H9 (cell line): ENCODE results near the gene FBXO21. TPM values are rescaled to one million over a fixed set of nuclear protein-coding genes. Genes with fewer than 3 reads are reported as not detected.

Experiments
- DNase-seq: peaks from one replicate; pipeline ENCODE4 v3.0.0-alpha.2; 2017
- H2AFZ ChIP-seq: one replicate; pipeline ENCODE4 v1.6.1; 2013; ENCODE audit warnings: mild to moderate bottlenecking, low read length, control low read depth, moderate library complexity
- H2AK5ac ChIP-seq: 2 replicates; pipeline ENCODE4 v1.6.1; 2013; ENCODE audit warnings: low read length, control low read depth, mixed read lengths; ENCODE audit not compliant: insufficient read length
- H2BK120ac ChIP-seq: one replicate; pipeline ENCODE4 v1.6.1; 2013; ENCODE audit warnings: low read depth, mild to moderate bottlenecking, low read length, control low read depth, inconsistent platforms; ENCODE audit not compliant: poor library complexity, severe bottlenecking
- H2BK12ac ChIP-seq: 2 replicates; pipeline ENCODE4 v1.6.1; 2013; ENCODE audit warnings: low read length, control low read depth, mixed read lengths, low read depth; ENCODE audit not compliant: insufficient read length
- H2BK15ac ChIP-seq: 2 replicates; pipeline ENCODE4 v1.6.1; 2013; ENCODE audit warnings: low read depth, low read length, control low read depth
- H2BK20ac ChIP-seq: one replicate; pipeline ENCODE4 v1.6.1; 2013; ENCODE audit warnings: low read depth, mild to moderate bottlenecking, low read length, control low read depth, inconsistent platforms; ENCODE audit not compliant: poor library complexity, severe bottlenecking
- H2BK5ac ChIP-seq: 2 replicates; pipeline ENCODE4 v1.6.1; 2013; ENCODE audit warnings: low read length, control low read depth, mixed read lengths; ENCODE audit not compliant: insufficient read length
- H3K14ac ChIP-seq: 2 replicates; pipeline ENCODE4 v1.6.1; 2013; ENCODE audit warnings: low read length, control low read depth; ENCODE audit not compliant: insufficient read depth
- H3K18ac ChIP-seq: 2 replicates; pipeline ENCODE4 v1.6.1; 2013; ENCODE audit warnings: low read depth, mild to moderate bottlenecking, mixed read lengths, low read length, control low read depth; ENCODE audit not compliant: insufficient read length
- H3K23ac ChIP-seq: 2 replicates; pipeline ENCODE4 v1.6.1; 2013; ENCODE audit warnings: low read length, control low read depth, mixed read lengths, low read depth; ENCODE audit not compliant: insufficient read length
- H3K23me2 ChIP-seq: 2 replicates; pipeline ENCODE4 v1.6.1; 2013; ENCODE audit warnings: low read depth, mild to moderate bottlenecking, mixed read lengths, low read length, control low read depth; ENCODE audit not compliant: insufficient read length, poor library complexity, severe bottlenecking
- H3K27ac ChIP-seq: 2 replicates; pipeline ENCODE4 v1.5.1; 2013; ENCODE audit warnings: low read length, control low read depth, mixed read lengths, low read depth; ENCODE audit not compliant: insufficient read length
- H3K27me3 ChIP-seq: 2 replicates; pipeline ENCODE4 v1.6.1; 2013; ENCODE audit warnings: low read length, control low read depth, inconsistent platforms; ENCODE audit not compliant: insufficient read depth
- H3K4ac ChIP-seq: 2 replicates; pipeline ENCODE4 v1.6.1; 2013; ENCODE audit warnings: low read depth, mild to moderate bottlenecking, control low read depth, inconsistent platforms, low read length, moderate library complexity
- H3K4me1 ChIP-seq: 2 replicates; pipeline ENCODE4 v1.6.1; 2013; ENCODE audit warnings: low read length, control low read depth, inconsistent platforms; ENCODE audit not compliant: insufficient read depth
- H3K4me2 ChIP-seq: 2 replicates; pipeline ENCODE4 v1.6.1; 2013; ENCODE audit warnings: low read length, control low read depth, mixed read lengths; ENCODE audit not compliant: insufficient read length, insufficient read depth
- H3K56ac ChIP-seq: 2 replicates; pipeline ENCODE4 v1.6.1; 2013; ENCODE audit warnings: low read depth, mild to moderate bottlenecking, mixed read lengths, low read length, control low read depth; ENCODE audit not compliant: insufficient read length
- H3K79me1 ChIP-seq: 2 replicates; pipeline ENCODE4 v1.6.1; 2013; ENCODE audit warnings: low read depth, mild to moderate bottlenecking, moderate library complexity, low read length, control low read depth, inconsistent platforms; ENCODE audit not compliant: insufficient read depth, poor library complexity, severe bottlenecking
- H3K79me2 ChIP-seq: 2 replicates; pipeline ENCODE4 v1.6.1; 2013; ENCODE audit warnings: low read length, control low read depth, inconsistent platforms; ENCODE audit not compliant: insufficient read depth
- H3K9ac ChIP-seq: 2 replicates; pipeline ENCODE4 v1.6.1; 2013; ENCODE audit warnings: low read length, control low read depth, mixed read lengths; ENCODE audit not compliant: insufficient read length; ENCODE audit errors: extremely low read depth
- H3K9me3 ChIP-seq: one replicate; pipeline ENCODE4 v1.6.1; 2013; ENCODE audit warnings: low read depth, low read length, inconsistent platforms; ENCODE audit not compliant: control insufficient read depth
- H3T11ph ChIP-seq: one replicate; pipeline ENCODE4 v1.6.1; 2013; ENCODE audit warnings: mild to moderate bottlenecking, low read length, control low read depth, inconsistent platforms
- H4K20me1 ChIP-seq: one replicate; pipeline ENCODE4 v1.6.1; 2013; ENCODE audit not compliant: control insufficient read depth, insufficient read length, insufficient read depth
- H4K5ac ChIP-seq: 2 replicates; pipeline ENCODE4 v1.6.1; 2013; ENCODE audit warnings: low read depth, mild to moderate bottlenecking, mixed read lengths, low read length, control low read depth; ENCODE audit not compliant: insufficient read length
- H4K8ac ChIP-seq: replicated peaks from 2 replicates; pipeline ENCODE4 v1.6.1; 2013; ENCODE audit warnings: low read length, control low read depth, mixed read lengths, low read depth; ENCODE audit not compliant: insufficient read length
- H4K91ac ChIP-seq: 2 replicates; pipeline ENCODE4 v1.6.1; 2013; ENCODE audit warnings: low read depth, mild to moderate bottlenecking, moderate library complexity, mixed read lengths, low read length, control low read depth; ENCODE audit not compliant: insufficient read length
- H3K27ac Mint-ChIP-seq, 3 experiments: 2 replicates in 2 of 3; 3 replicates in 1 of 3; pipeline ENCODE4 v1.8.0; 2020 to 2021; ENCODE audit warnings: mixed read lengths in 3 of 3, mild to moderate bottlenecking in 1 of 3, moderate library complexity in 1 of 3
- H3K27me3 Mint-ChIP-seq: 2 replicates; pipeline ENCODE4 v1.8.0; 2021; ENCODE audit warnings: low read depth, mild to moderate bottlenecking, moderate library complexity, mixed read lengths
- H3K36me3 Mint-ChIP-seq, 3 experiments: 2 replicates in 2 of 3; 3 replicates in 1 of 3; pipeline ENCODE4 v1.8.0; 2020 to 2021; ENCODE audit warnings: low read depth in 3 of 3, mixed read lengths in 3 of 3; ENCODE audit not compliant: insufficient read depth in 1 of 3
- H3K4me1 Mint-ChIP-seq, 2 experiments: 2 replicates each; pipeline ENCODE4 v1.8.0; 2020; ENCODE audit warnings: mixed read lengths in 2 of 2
- H3K4me3 Mint-ChIP-seq, 2 experiments: 2 replicates in 1 of 2; 3 replicates in 1 of 2; pipeline ENCODE4 v1.8.0; 2020 to 2021; ENCODE audit warnings: mild to moderate bottlenecking in 2 of 2, mixed read lengths in 2 of 2, moderate library complexity in 1 of 2
- H3K9me3 Mint-ChIP-seq, 2 experiments: 2 replicates in 1 of 2; 3 replicates in 1 of 2; pipeline ENCODE4 v1.8.0; 2020; ENCODE audit warnings: mild to moderate bottlenecking in 2 of 2, mixed read lengths in 2 of 2, moderate library complexity in 1 of 2
- CTCF ChIP-seq: fragments of 200-600 bp; sonication (generic); conservative IDR thresholded peaks from 3 replicates; pipeline ENCODE4 v1.8.0; 2021; ENCODE audit warnings: antibody characterized with exemption, mild to moderate bottlenecking
- WGBS: extraction: QIAGEN DNeasy Blood & Tissue Kit; methylation state at CpG from one replicate; pipeline ENCODE4 v1.1.7; 2013; ENCODE audit warnings: missing lambda C conversion rate, low lambda C conversion rate, mixed read lengths; ENCODE audit not compliant: insufficient read length; ENCODE audit errors: extremely low coverage; 5-methylcytosine and 5-hydroxymethylcytosine counted together
- total RNA-seq: library from RNA; stranded (reverse); gene quantifications from 2 replicates; pipeline ENCODE4 v1.2.1, GENCODE V29; 2021

FBXO21 gene
- total RNA-seq, 1 experiment from 2014 or later: 58.6 TPM

DNA sequence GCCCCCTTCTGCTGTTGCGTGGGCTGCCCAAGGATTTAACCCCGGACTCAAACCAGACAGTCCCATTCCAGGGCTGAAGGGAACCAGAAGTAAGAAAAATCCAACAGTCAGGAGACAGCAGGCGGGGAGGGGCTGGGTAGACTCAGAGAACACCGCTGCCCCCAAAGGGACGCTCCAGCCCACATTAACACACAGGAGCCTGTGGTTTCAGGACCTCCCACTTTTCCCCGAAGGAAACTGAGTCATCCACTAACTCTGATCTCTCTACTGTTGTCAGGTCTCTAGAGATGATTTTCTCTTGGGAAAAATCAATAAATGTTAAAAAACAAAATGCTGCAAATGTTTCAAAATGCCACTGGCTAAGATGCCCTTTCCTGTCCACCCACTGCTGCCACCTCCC lies 41.6 kb downstream of the FBXO21 start:
- Histone ChIP-seq H3K23ac (no peak overlapping the region), H2BK120ac (no peak overlapping the region), H2AK5ac (no peak overlapping the region), H3K23me2 (no peaks in the 10 kb centered on the region), H3K27ac (no peak overlapping the region), H3K14ac (no peak overlapping the region), H3K56ac (no peak overlapping the region), H4K91ac (no peak overlapping the region), H3K4ac (no peak overlapping the region), H3K9me3 (no peaks in the 10 kb centered on the region), H3K79me1 (no peaks in the 10 kb centered on the region), H2BK15ac (no peak overlapping the region), H3K18ac (no peak overlapping the region), H3K79me2 (no peaks in the 10 kb centered on the region), H4K8ac (no peak overlapping the region), H2BK5ac (no peak overlapping the region), H2BK20ac (no peak overlapping the region), H3K4me1 (no peaks in the 10 kb centered on the region; the same call in 1 of the 2 replicates), H2BK12ac (no peak overlapping the region), H4K20me1 (no peaks in the 10 kb centered on the region), H3K4me2 (no peak overlapping the region), H3K9ac (no peak overlapping the region), H4K5ac (no peak overlapping the region), H3T11ph (no peak overlapping the region), H2AFZ (no peak overlapping the region), H3K27me3 (no peaks in the 10 kb centered on the region)
- no CpG with 5 or more reads among the region's 6 CpGs for WGBS
- Mint-ChIP-seq H3K9me3 (no peaks in the 10 kb centered on the region; a peak in 1 of 5 replicates), H3K4me3 (no peak overlapping the region), H3K4me1 (peaks cover 23% of the 10 kb centered on the region in 2 experiments), H3K27ac (no peak overlapping the region; a peak in 1 of 7 replicates), H3K36me3 (peaks cover 28 to 81% (median 55%) of the 10 kb centered on the region in 3 experiments; a peak in 6 of 7 replicates), H3K27me3 (no peaks in the 10 kb centered on the region)
- DNase-seq: no peak
- no peak for TF ChIP-seq CTCF
